Measurements from ENCODE around the gene BRD4. TPM values are rescaled to one million over a fixed set of nuclear protein-coding genes. Genes with fewer than 3 reads are reported as not detected.

The BRD4 gene
- total RNA-seq, 1 donor from 2014 or later: 108 TPM

Other genes starting within 250 kb of the BRD4 start
- gene SYDE1, start 225.1 kb downstream of the BRD4 start, total RNA-seq: 1.9 and 2.5 TPM in 2 replicates
- gene NOTCH3, start 131.5 kb downstream of the BRD4 start, total RNA-seq: not detected in 2 replicates
- 0.16 TPM in 1 of 2 replicates, not detected in the other for gene EPHX3, start 100.1 kb downstream of the BRD4 start, total RNA-seq
- gene AKAP8, start 47.2 kb upstream of the BRD4 start, total RNA-seq: 56.0 and 62.1 TPM in 2 replicates
- gene AKAP8L, start 86.4 kb upstream of the BRD4 start, total RNA-seq: 76.6 and 87.4 TPM in 2 replicates
- gene WIZ, start 117.4 kb upstream of the BRD4 start, total RNA-seq: 30.1 and 30.4 TPM in 2 replicates
- gene RASAL3, start 132.0 kb upstream of the BRD4 start, total RNA-seq: 107 TPM in 2 replicates
- not detected in 2 replicates for gene PGLYRP2, start 147.0 kb upstream of the BRD4 start, total RNA-seq
- gene CYP4F22, start 176.0 kb upstream of the BRD4 start, total RNA-seq: 0.14 TPM in 2 replicates